GM19099 (cell line): ENCODE measurements around the gene TBC1D5.

ENCODE experiments used
- POLR2A ChIP-seq: IDR thresholded peaks from 3 replicates; pipeline ENCODE4 v1.6.1; 2011; ENCODE audit warnings: low read depth; ENCODE audit not compliant: insufficient read length; ENCODE audit errors: extremely low read depth

Gene TBC1D5

DNA sequence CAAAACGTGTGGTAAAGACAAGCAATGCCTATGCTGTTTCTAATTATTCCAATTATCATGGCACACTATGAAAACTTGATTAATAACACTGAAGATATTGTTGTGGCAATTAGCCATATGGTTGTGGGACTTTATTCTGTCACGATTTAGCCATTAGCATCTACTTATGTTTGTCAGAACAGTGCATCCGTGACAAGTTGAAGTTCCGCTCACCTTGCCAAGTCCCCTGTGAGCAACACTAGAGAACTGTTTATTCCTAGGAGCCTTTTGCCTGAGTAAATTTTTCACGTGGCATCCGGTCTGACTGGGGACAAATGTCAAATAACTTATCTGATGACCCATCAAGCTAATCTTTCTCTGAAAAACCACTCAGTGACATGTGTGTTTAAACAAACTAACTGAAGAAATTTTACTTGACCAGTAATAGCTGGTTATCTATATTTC lies 403.3 kb downstream of the TBC1D5 start:
- no peak for TF ChIP-seq POLR2A

DNA sequence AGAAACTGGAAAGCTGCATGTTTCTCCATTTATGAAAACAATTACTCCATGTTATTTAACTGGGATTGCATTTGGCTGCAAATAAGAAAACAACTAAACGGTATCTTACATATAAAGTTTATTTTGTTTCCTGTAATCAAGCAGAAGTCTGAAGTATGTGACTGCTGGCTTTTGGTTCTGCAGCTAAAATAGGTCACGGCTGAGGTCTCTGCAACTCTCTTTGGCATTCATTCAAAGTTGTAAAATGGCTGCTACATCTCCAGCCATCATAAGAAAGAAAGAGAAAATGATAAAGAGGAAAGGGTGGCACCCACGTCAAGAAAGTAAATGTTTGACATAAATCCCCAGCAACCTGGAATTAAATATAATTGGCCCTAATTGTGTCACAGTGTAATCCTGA lies 406.1 kb downstream of the TBC1D5 start:
- no peak for TF ChIP-seq POLR2A

DNA sequence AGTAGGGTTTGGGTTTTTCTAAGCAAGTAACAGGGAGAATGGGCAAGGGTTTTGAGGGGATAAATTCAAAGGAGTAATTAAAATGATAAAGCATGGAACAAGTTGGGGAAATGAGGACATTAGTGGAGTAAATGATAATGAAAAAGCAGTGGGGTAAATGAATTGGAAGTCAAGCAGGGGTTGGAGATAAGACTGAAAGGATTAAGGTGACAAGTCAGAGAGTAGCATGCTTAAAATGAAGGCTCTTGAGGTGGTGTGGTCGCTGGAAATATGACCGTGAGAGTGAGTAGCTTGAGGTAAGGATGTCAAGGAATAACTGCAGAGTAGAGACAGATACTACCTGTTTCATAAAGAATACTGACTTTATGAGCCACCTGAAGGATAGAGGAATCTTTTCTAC lies 408.5 kb downstream of the TBC1D5 start:
- no peak for TF ChIP-seq POLR2A

DNA sequence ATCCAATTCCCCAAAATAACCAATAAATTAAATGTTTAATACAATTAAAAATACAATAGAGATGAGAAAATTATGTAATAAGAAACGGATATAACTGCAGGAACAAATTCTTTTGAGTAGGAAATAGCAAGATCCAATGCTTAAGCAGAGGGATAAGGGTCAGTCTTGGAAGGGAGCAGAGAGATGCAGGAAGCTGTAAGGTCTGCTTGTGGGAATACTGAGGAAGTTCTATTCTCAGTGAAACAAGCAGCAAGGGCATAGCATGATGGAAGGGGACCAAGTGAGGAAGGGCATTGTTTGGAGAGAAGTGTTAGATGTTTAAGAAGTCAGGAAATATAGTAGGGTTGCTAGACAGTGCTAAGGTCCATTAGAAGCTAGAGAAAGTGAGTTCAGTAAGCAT lies 409.0 kb downstream of the TBC1D5 start:
- no peak for TF ChIP-seq POLR2A

DNA sequence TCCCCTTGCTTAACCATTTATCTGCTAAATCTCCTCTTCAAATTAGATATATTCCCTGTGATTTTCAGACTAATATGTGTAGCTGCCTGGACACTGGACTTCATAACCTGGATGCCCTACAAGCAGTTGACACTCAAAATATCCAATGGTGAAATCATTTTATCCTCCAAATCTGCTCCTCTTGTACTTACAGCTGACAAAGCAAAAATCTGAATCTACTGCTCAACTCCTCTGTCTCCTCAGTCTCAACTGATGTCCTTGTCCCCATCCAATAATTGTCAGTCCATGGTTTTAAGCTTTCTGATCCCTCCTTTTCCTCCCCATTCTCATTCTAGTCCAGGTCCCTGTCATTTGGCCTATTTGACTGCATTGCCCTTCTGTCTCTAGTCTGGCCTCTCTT lies 411.8 kb downstream of the TBC1D5 start:
- TF ChIP-seq POLR2A: no peak

DNA sequence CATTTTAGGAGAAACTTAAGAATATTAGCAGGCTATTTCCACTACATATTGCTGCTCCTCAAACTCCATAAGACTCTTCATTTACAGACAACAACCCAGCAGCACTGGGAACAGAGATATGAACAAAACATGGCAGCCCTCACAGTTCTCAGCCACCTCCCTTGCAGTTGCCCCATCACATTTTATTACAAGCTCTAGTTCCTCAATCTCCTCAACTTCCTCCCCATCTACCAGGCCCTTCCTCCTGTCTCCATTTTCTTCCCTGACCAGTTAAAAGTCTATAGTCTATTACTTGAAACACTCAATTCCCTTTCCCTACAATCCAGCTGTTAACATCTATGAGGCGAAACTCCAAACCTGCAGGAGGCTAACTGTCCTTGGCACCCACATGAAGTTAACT lies 412.5 kb downstream of the TBC1D5 start:
- no peak for TF ChIP-seq POLR2A

DNA sequence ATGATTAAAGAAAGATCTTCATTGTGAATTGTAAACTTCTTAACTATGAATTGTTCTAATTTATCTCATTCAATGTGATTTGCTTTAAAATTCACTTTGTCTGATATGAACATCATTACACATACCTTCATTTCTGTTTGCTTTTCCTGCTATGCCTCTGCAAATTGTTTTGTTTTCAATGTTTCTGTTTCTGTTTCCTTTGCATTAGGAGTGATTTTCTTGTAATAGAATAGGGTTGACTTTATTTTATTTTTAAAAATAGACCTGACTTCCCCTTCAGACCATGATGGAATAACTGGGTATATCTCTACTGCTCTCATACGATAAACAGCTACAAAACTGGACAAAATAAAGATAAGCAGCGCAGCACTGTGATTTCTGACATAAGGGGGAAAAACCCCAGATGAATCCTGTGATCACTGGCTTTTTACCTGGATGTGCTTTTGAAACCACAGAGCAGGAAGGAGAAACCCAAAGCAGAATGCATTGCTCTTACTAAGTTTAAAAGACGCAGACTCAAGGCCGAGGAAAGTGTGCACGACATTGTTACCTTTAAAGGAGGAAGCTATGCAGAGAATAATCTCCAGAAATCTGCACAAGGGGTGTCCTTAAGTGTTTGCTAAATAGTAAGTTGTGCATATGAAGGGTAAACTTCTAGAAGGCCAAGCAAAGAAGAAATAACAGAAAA lies 420.2 kb downstream of the TBC1D5 start:
- no peak for TF ChIP-seq POLR2A

DNA sequence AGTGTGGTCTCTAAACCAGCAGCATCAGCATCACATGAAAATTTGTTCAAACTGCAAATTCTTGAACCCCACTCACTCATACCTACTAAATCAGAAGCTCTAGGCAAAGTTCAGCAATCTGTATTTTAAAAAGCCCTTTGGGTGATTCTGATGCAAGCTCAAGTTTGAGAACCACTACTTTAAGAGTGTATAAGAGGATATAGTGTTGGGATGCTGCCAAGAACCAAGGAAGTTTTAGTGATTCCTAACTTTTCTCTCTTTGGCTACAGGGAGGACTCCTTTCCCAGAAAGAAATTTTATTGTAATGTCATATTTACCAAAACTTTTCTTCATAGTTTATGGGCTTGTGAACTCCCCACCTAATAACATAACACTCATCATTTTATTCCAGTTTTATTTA lies 422.2 kb downstream of the TBC1D5 start:
- TF ChIP-seq POLR2A: no peak

DNA sequence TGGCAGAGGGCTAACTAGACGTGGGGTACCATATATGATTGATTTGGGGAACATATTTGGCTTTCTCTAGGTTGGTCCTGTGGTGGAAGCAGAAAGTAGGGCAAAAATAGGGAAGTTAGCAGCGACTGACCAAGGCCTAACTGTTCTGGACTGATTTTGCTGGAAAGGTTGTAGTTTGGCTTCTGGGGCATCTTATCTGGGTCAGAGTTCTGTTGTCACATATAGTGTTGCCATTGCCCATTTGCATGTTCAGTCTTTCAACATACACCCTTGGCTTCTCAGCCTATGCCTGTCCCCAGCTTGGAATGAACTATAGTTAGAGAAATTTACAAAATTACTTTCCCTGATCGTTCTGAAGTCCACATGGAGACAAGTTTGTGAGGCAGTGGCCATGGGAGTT lies 426.5 kb downstream of the TBC1D5 start:
- no peak for TF ChIP-seq POLR2A

DNA sequence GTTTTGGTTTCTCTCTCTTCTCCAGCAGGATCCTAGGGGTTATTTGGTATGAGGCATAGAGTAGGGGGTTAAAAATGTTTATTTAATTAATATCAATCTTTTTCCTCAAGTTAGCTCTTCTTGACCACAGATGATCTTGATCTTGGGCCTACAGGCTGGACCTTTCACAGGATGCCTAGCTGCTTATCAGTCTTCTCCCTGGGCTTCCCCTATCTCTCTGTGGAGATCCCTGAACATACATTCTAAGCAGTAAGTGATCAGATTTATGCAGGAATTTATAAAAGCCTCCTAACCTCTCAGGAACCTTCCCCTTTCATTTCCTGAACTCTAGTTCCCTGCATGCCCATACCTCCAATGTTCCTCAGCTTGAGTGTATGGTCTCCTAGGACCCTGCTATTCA lies 428.3 kb downstream of the TBC1D5 start:
- no peak for TF ChIP-seq POLR2A

DNA sequence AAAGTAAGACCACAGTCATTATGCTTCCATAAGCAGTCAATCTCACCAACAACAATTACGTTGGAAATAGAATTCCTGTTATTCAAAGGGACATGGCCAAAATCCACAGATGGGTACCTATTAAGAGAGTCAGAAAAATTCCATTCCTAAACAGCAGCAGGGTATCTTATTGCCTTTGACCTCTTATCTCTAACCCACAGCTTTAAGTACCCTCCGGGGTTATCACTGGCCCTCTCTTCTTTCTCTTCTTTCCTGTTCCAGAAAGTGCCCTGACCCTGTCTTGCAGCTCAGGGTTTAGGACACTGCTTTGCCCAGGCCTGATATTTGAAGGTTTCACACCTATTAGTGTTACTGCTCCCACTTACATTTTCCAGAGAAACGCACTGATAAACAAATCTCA lies 428.7 kb downstream of the TBC1D5 start:
- no peak for TF ChIP-seq POLR2A

DNA sequence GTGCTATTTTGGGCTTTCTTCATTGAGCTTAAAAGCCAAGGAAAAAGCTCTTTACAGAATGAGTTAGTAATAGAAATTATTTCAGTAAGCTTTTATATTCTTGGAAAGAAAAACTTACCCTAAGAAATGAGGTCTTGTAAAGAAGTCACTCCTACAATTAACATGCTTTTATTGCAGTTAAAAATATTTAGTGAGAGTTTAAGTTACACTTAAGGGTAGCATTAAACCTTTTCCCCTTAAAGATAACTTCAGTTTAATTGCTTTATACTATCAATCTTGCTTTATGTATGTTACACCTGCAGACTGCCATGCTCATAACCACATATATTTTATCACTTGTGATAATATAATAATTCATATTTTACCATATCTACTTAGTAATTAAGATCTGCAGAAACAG lies 431.4 kb downstream of the TBC1D5 start:
- no peak for TF ChIP-seq POLR2A

DNA sequence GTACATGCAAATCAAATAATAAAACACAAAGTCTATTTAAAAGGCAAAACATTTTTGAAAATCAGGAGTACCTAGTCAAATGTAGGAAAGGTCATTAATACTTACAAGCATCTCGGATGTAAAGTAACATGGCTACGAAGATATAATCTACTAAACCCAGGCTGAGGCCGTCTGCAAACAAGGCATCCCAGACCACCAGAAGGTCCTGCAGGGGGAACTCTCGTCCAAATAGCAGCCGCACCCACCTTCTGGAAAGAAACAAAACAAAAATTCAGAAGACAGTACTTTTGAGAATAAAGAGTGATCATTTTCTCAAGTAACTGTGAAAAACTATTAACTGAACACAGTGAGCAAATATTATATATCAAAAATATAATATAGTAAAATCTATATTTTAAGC lies 434.5 kb downstream of the TBC1D5 start:
- no peak for TF ChIP-seq POLR2A

DNA sequence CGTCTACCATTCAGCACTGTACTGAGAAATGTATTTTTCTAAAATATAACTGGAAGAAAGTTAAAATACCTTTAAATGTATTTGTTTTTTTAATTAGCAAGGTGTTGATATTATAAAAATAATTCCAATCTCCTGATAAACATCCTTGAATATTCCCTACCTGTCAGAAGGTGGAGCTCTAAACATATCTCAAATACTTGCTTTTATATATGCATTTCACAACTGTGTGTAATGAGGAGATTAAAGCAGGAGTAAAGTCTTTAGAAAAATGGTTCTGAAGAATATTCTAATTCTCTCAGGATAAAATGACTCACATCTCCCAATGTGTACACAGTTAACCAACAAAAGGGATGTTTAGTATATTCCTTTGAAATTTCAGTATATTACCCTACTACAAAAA lies 434.9 kb downstream of the TBC1D5 start:
- TF ChIP-seq POLR2A: no peak

DNA sequence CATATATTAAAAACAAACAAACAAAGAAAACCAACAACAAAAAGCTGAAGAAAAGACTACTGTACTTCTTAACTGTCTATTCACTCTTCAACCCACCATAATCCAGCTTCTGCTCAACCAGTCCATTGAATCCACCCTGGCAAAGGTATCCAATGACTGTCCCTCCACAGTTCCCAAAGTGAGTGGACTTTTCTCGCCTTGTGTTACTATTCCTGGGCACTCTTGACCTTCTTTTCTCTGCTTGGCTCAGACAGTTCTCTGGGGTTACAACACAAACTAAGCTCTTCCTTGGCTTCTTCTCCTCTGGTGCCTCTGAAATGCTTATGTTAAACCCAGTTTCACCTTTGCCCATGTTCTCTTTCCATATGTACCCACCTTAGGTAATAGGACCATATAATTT lies 437.5 kb downstream of the TBC1D5 start:
- TF ChIP-seq POLR2A: no peak

DNA sequence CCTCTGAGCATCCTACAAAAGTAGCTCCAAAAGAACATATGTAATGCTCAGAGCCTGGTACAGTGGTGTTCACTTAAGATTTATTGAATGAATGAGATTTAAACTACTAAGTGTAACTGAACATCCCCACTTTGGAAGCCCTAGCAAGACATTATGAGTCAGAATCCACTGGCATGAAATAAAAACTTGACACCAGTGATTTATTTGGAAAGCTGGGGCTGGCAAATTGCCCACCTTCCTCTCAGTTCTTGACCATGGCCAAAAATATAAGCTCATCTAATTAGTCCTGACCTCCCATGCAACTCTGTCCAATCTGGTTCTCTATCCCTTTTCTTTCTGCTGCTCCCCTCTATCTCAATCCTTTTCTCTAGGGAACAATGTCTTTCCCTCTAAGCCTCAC lies 439.7 kb downstream of the TBC1D5 start:
- no peak for TF ChIP-seq POLR2A

DNA sequence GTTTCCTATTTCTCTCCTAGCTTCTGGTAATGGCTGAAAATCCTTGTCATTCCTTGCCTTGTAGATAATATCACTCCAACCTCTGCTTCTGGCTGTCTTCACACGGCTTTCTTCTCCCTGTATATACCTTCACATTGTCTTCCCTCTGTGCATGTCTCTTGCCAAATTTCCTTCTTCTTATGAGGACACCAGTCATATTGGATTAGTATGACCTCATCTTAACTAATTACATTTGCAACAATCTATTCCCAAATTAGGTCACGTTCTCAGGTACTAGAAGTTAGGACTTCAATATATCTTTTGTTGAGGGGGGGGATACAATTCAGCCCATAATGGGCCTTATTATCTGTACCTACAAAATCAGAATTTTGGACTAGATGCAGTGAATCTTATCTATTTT lies 440.3 kb downstream of the TBC1D5 start:
- no peak for TF ChIP-seq POLR2A
